Left renal cortex interstitium (tissue), 4 donors: ENCODE measurements around the gene SYT15. TPM values are rescaled to one million over a fixed set of nuclear protein-coding genes. Genes with fewer than 3 reads are reported as not detected.
"Not testable (repeated sequence)": the region's sequence is repeated elsewhere in the genome, so short reads cannot be mapped to it uniquely, and the experiment has no call there.

Experiments
- DNase-seq, 4 donors: peaks; one replicate each; pipeline ENCODE4 v3.0.0-alpha.2; 2013; ENCODE audit warnings: low read depth in 4 of 4, low spot score in 2 of 4, missing footprints in 1 of 4
- polyA plus RNA-seq, 4 donors: library from polyadenylated mRNA; unstranded; fragments of 120-200 nt; gene quantifications; one replicate each; pipeline ENCODE4 v1.2.1, GENCODE V29; 2013; ENCODE audit not compliant: insufficient read length in 4 of 4

Gene SYT15
- polyA plus RNA-seq, 4 donors: 6.1 to 16.1 (median 9.2) TPM

DNA sequence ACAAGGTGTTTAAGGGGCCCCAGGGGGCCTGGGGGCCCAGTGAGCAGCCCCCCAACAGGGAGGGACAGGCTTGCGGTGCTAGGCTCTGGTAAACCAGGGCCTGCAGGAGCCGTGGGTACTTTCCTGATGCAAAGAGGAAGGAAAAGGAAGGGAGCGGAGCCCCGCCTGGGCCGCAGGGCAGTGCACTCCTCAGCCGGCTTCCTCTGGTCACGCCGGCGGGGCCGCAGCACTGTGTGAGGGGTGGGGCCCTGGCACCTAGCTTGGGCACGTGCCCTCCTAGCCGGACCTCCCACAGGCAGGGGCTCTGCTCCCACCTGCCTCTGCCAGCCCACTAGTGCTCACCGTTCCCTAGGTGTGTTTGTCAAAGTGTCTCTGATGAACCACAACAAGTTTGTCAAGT, 6.3 kb downstream of the SYT15 start:
- not testable (repeated sequence) for DNase-seq

- DNase-seq: not testable (repeated sequence)
Observed at GRCh38 chr10:46587546-46587945, 8.6 kb downstream of the SYT15 start.

DNA sequence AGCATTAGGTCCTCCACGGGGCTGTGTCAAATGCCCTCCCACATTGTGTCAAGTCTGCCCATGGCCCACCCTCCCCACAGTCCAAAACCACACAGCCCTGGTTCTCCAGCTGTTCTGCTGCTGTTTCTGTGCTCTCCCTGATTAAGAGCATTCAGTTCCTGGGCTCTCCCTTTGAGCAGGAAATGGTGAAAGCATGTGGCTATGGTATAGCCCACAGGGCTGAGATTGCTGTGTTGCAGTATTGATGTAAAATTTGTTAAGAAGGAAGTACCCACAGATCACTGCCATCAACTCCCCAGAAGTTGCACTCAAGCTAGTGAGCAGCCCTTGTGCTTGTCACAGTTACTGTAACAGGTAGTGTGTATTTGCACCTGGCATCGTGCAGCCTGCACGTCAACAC, 9.3 kb downstream of the SYT15 start:
- not testable (repeated sequence) for DNase-seq

DNA sequence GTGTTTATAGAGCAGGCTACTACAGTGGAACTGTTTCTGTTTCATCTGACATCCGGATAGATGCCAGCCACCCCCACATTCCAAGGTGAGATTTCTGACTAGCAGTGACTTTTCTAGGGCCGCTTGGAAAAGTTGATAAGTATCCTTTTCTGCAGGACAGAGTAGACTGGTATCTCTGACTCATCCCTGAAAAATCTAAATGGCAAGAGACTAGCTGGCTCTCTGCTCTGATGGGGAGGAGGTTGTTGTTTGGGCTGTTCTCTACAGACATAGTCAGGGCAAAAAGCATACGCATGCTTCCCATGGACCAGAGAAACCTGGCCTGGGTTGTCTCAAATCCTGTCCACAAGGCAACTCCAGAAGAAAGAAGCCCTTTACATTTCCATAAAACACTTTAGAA, 10.7 kb downstream of the SYT15 start:
- not testable (repeated sequence) for DNase-seq

GRCh38 chr10:46591053-46591452, 12.1 kb downstream of the SYT15 start:
- DNase-seq: not testable (repeated sequence)

- not testable (repeated sequence) for DNase-seq
Observed at GRCh38 chr10:46593307-46593706, 14.4 kb downstream of the SYT15 start.

DNA sequence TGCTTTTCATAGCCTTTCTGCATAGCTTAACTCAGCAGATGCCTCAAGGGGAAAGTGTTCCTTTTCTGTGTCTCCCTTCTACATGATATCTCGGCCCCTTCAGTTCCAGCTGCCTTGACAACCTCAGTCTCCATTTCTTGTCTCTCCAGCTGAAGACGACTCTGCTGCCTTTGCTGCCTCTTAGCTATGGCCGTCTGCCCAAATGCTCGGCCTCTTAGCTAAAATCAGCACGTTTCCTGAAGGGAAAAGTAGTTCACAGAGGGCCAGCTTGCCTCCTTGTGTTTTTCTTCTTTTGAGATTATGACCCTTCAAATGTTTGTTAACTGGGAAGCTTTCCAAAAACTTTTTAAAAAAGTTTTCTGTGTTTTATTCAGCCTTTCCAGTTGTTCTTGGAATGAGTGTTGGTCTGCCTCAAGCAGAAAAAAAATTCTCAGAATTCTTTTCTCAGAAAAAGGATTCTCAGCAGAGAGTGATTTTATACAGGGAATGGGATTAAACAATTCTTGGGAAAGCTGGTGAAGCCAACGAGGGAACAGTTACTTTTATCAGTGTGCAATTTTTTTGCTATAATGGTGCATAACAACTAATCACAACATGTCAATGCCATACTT, 15.6 kb downstream of the SYT15 start:
- DNase-seq: not testable (repeated sequence)

GRCh38 chr10:46596570-46596969, 17.6 kb downstream of the SYT15 start:
- DNase-seq: not testable (repeated sequence)

DNA sequence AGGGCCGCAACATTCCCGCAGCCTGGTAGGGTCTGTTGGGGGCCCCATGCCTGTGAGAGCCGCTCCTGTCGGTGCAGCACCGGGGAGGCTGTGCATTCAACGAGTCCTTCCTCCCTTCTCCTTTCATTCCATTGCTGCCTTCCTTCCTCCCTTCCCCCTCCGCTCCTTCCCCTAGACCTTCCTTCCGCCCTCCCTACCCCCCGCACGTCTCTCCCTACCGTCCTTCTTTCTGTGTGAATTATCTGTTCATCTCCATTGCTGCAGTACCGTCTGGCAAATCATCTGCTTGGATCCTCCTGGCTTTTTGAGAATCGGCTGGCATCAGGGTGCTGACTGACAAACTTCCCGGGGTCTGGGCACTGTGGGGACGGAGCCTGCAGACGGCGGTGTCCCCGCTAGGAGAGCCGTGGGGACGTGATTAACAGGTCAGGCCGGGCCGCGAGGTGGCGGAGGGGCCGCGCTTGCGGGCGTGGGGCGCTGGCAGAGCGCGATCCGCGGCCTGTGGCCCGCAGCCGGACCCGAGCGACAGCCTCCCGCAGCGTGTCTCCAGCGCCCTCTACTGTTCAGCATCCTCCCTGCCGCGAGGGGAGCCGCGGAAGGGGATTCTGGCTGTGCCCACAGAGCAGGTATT, 18.8 kb downstream of the SYT15 start:
- DNase-seq: not testable (repeated sequence)

DNA sequence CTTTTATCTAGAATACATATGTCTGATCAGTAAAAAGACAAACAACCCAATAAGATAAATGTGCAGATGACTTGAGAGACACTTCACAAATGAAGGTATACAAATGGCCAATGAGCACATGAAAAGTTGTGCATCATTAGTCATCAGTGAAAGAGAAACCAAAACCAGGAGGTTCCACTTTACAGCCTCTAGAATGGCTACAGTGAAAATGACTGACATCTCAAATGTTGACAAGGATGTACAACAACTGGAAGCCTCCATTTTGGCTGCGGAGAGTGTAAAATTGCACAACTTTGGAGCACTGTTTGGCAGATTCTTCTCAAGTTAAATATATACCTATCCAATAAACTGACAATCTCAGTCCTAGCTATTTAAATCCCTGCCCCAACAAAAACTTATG, 21.6 kb downstream of the SYT15 start:
- DNase-seq: not testable (repeated sequence)

DNA sequence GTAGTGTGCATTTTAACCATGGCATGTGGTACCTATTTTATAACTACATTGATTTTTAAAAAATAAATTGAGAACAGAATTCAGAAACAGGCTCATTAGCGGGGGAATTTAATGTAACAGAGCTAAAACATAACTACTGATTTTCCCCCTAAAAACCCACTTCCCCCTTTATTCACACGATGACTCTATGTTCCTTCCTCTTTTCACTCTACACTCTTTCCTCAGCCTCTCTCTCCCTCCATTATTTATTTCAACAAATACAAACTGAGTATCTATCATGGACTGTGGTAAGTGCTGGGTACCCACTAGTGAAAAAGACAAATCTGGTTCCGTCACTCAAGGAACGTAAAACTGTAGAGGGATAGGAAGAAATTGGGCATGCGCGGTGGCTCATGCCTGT, 36.6 kb downstream of the SYT15 start:
- DNase-seq: not testable (repeated sequence)

DNA sequence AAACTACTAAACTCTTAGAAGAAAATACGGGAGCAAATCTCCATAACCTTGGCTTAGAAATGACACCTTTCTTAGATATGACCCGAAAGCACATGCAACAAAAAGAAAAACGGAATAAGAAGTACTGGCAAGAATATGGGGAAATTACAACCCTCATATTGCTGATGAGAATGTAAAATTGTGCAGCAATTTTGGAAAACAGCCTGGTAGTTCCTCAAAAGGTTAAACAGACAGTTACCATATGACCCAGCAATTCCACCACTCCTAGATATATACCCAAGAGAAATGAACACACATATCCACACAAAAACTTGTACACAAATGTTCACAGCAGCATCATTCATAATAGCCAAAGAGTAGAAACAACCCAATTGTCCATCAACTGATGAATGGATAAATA, 37.3 kb downstream of the SYT15 start:
- DNase-seq: not testable (repeated sequence)

DNA sequence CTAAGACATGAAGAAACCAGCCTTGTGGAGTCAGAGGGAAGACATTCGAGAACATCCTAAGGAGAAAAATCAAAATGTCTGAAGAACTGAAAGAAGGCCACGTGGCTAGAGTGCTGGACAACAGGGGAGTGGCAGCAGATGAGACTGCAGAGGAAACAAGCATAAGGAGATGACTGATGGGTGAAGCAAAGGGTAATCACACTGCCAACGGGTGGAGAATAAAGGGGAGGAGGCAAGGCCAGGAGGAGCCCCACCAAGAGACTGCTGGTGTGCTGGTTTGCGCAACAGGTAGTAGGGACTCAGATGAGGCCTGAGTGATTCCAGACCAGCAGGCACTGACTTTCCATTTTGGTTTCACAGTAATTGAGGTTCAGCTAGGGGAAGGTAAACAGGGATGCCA, 38.2 kb downstream of the SYT15 start:
- DNase-seq: not testable (repeated sequence)

- DNase-seq: not testable (repeated sequence)
Observed at GRCh38 chr10:46617913-46618312, 39.0 kb downstream of the SYT15 start.

GRCh38 chr10:46623899-46624654, 45.1 kb downstream of the SYT15 start:
- not testable (repeated sequence) for DNase-seq

DNA sequence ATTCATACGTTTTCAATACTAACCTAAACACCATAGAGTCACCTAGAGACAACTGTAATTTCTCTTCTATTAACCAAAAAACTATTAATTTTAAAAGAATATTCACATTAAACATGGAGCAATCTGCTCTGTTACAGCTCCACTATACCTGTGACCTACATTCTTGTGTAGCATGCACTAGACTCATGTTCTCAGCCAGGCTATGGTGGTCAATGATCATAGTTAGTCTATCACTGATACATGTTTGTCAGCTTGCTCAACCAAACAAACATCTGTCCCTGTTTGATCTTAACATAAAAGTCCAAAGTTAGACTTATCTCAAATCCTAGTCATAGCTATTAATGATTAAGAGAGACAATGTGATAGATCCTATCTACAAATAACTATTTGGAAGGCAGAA, 50.9 kb downstream of the SYT15 start:
- DNase-seq: not testable (repeated sequence)

DNA sequence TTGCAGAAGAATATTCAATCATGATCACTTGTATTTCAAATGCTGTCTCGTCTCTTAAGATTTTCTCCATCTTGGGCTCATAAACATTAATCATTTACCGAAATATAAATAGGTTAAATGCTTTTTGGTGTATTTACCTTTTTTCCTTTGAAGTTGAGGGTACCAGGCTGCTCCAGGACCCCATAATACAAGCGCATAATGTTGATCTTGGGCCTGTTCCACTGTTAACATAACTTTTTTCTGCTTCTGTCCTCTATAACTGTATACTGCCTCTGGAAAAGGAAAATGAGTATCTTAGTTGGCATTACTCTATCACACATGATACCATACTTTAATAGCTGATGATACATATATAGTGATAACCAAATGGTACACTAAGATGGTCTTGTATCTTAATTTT, 51.9 kb downstream of the SYT15 start:
- not testable (repeated sequence) for DNase-seq

- DNase-seq: not testable (repeated sequence)
Observed at GRCh38 chr10:46631683-46632082, 52.8 kb downstream of the SYT15 start.

DNA sequence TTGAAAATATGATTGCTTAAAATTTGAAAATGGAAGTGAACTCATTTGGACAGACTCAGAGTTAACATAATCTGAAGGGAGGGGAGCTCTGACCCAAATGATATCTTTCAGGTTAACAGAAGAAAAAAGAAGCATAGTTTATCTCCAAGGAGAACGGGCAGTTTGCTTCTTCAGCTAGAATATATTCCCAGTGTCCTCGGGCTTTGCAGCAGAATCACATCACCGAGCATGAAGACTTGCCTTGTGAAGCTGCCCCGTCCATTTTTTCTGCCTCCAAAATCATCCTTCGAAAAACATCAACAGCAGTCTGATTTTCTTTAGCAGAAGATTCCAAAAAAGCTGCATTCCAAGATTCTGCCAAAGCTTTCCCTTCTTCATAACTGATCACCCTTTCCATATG, 55.8 kb downstream of the SYT15 start:
- not testable (repeated sequence) for DNase-seq

- DNase-seq: not testable (repeated sequence)
Observed at GRCh38 chr10:46635364-46635959, 56.5 kb downstream of the SYT15 start.

- DNase-seq: not testable (repeated sequence)
Observed at GRCh38 chr10:46640005-46640404, 61.1 kb downstream of the SYT15 start.
